ENCODE results near the gene TBC1D5. TPM values are rescaled to one million over a fixed set of nuclear protein-coding genes. Genes with fewer than 3 reads are reported as not detected.

Gene TBC1D5
- total and polyA plus RNA-seq, 2 of the 8 experiments (the other 6 are each of a cell fraction or from before 2014, with no cell fraction given): 11.0 to 22.9 TPM

- Histone ChIP-seq H3K4me2 (ENCODE audit: insufficient read depth in 1 of 2, low read depth in 2 of 2, low read length in 2 of 2) (no peak overlapping the region), H4K91ac (replicated peaks; ENCODE audit: insufficient read length, low read length) (no peak overlapping the region), H2AFZ (ENCODE audit: low read length) (no peak overlapping the region), H2BK20ac (ENCODE audit: low read length) (no peak overlapping the region), H3K23ac (ENCODE audit: insufficient read length) (no peak overlapping the region), H3K36me3 (ENCODE audit: control insufficient read depth in 2 of 4, insufficient read depth in 4 of 4, low read length in 3 of 4) (no peaks in the 10 kb centered on the region), H3K27me3 (replicated peaks in 1 of 4; ENCODE audit: control insufficient read depth in 3 of 4, extremely low read depth in 1 of 4, insufficient read depth in 3 of 4, low read length in 3 of 4) (no peaks in the 10 kb centered on the region), H2BK15ac (ENCODE audit: low read length) (no peak overlapping the region), H3K4me3 (ENCODE audit: extremely low read depth in 1 of 4, insufficient read depth in 2 of 4, low read depth in 3 of 4, low read length in 4 of 4) (no peak overlapping the region), H3K18ac (ENCODE audit: extremely low read depth, low read length) (no peak overlapping the region), H3K14ac (ENCODE audit: insufficient read length) (no peak overlapping the region), H3K79me2 (ENCODE audit: control insufficient read depth in 1 of 2, insufficient read depth in 2 of 2, low read length in 2 of 2) (no peaks in the 10 kb centered on the region), H3K56ac (replicated peaks; ENCODE audit: insufficient read length, low read depth, low read length) (no peak overlapping the region), H3K4ac (replicated peaks; ENCODE audit: insufficient read length, low read depth, low read length) (no peak overlapping the region), H2AK5ac (ENCODE audit: low read depth, low read length) (no peak overlapping the region), H3K9ac (replicated peaks in 1 of 4; ENCODE audit: extremely low read depth in 1 of 4, low read depth in 3 of 4, low read length in 3 of 4) (no peak overlapping the region), H2BK12ac (ENCODE audit: low read depth, low read length) (no peak overlapping the region), H4K20me1 (replicated peaks in 1 of 2; ENCODE audit: control insufficient read depth in 1 of 2, insufficient read depth in 2 of 2, low read length in 2 of 2) (no peaks in the 10 kb centered on the region), H4K8ac (ENCODE audit: extremely low read depth, insufficient read depth, low read length) (no peak overlapping the region), H3K27ac (ENCODE audit: low read depth, low read length) (no peak overlapping the region), H4K5ac (ENCODE audit: insufficient read length, low read depth, low read length) (no peak overlapping the region), H3K79me1 (ENCODE audit: low read depth, low read length) (no peaks in the 10 kb centered on the region), H2BK5ac (ENCODE audit: low read depth, low read length) (no peak overlapping the region), H3K4me1 (replicated peaks in 1 of 4; ENCODE audit: control insufficient read depth in 3 of 4, insufficient read depth in 4 of 4, low read length in 3 of 4) (no peaks in the 10 kb centered on the region), H3K23me2 (ENCODE audit: low read depth, low read length) (no peaks in the 10 kb centered on the region), H2BK120ac (replicated peaks; ENCODE audit: low read depth, low read length) (no peak overlapping the region), H3K9me3 (ENCODE audit: insufficient read depth in 2 of 2, low read depth in 1 of 2, low read length in 1 of 2) (no peaks in the 10 kb centered on the region)
- no peak for TF ChIP-seq SP1 (IDR thresholded peaks at IDR 0.05; ENCODE audit: low read depth, low read length)
- no peak for TF ChIP-seq JUN (IDR thresholded peaks at IDR 0.05; ENCODE audit: low read depth, low read length)
- TF ChIP-seq NANOG (IDR thresholded peaks at IDR 0.05; ENCODE audit: insufficient read depth, low read depth, low read length, poor library complexity, severe bottlenecking): no peak
- TF ChIP-seq EZH2 (IDR thresholded peaks at IDR 0.05; ENCODE audit: low read depth, low read length, severe bottlenecking): no peak
- TF ChIP-seq ZNF274 (IDR thresholded peaks at IDR 0.05; ENCODE audit: borderline replicate concordance, extremely low read depth, low read length): no peak
- DNase-seq (ENCODE audit: low read depth in 1 of 2, low spot score in 2 of 2): no peak
- FAIRE-seq: no peak
- WGBS, 2 experiments (ENCODE audit: extremely low coverage in 1 of 2, insufficient coverage in 1 of 2, insufficient read length in 1 of 2, insufficient replicate concordance in 2 of 2, low coverage in 1 of 2, low lambda C conversion rate in 2 of 2, missing lambda C conversion rate in 1 of 2): 97% methylated on average over 3 of the region's 3 CpGs; no CpG with 5 or more reads in 1 of the 2 experiments
- ChIA-PET POLR2A (ENCODE audit: partially characterized antibody) (no interaction called here), CTCF (ENCODE audit: partially characterized antibody) (interaction anchor here (1.1 kb wide), 1 partner anchor 23 kb away, joined by 4 read pairs; no protein-coding TSS in a partner anchor)
Observed at GRCh38 chr3:17390785-17391184, 351.6 kb downstream of the TBC1D5 start.
